Inferior parietal cortex (tissue), 1 donor: ENCODE measurements around the gene ARVCF.

Experiments used
- DNase-seq: peaks from one replicate; pipeline ENCODE4 v3.0.0-alpha.2; 2016; ENCODE audit errors: extremely low spot score

ARVCF gene

GRCh38 chr22:19974268-19974861, 42.3 kb downstream of the ARVCF start:
- DNase-seq, result peak; percentile 30

GRCh38 chr22:19973551-19974267, 42.9 kb downstream of the ARVCF start:
- DNase-seq, result no peak

GRCh38 chr22:19972652-19973550, 43.7 kb downstream of the ARVCF start:
- no peak for DNase-seq

GRCh38 chr22:19972251-19972650, 44.4 kb downstream of the ARVCF start:
- DNase-seq, result no peak

- no peak for DNase-seq
These were observed 45.1 kb downstream of the ARVCF start for GRCh38 chr22:19971276-19972124.

- peak; percentile 75 for DNase-seq
These were observed 45.9 kb downstream of the ARVCF start for GRCh38 chr22:19970479-19971275.

- DNase-seq, result no peak
These were observed 46.6 kb downstream of the ARVCF start for GRCh38 chr22:19970031-19970478.

GRCh38 chr22:19969141-19969928, 47.3 kb downstream of the ARVCF start:
- no peak for DNase-seq

- DNase-seq, result no peak
These were observed 48.2 kb downstream of the ARVCF start for GRCh38 chr22:19968450-19968891.

- no peak for DNase-seq
These were observed 48.7 kb downstream of the ARVCF start for GRCh38 chr22:19967850-19968449.

- no peak for DNase-seq
These were observed 49.5 kb downstream of the ARVCF start for GRCh38 chr22:19966908-19967750.

- no peak for DNase-seq
These were observed 50.6 kb downstream of the ARVCF start for GRCh38 chr22:19965771-19966709.

- DNase-seq, result no peak
These were observed 51.8 kb downstream of the ARVCF start for GRCh38 chr22:19964701-19965386.

GRCh38 chr22:19963863-19964642, 52.6 kb downstream of the ARVCF start:
- DNase-seq, result no peak

- DNase-seq, result no peak
These were observed 53.5 kb downstream of the ARVCF start for GRCh38 chr22:19962909-19963806.
